Measurements from ENCODE around the gene EPB41L2.

EPB41L2 gene

DNA sequence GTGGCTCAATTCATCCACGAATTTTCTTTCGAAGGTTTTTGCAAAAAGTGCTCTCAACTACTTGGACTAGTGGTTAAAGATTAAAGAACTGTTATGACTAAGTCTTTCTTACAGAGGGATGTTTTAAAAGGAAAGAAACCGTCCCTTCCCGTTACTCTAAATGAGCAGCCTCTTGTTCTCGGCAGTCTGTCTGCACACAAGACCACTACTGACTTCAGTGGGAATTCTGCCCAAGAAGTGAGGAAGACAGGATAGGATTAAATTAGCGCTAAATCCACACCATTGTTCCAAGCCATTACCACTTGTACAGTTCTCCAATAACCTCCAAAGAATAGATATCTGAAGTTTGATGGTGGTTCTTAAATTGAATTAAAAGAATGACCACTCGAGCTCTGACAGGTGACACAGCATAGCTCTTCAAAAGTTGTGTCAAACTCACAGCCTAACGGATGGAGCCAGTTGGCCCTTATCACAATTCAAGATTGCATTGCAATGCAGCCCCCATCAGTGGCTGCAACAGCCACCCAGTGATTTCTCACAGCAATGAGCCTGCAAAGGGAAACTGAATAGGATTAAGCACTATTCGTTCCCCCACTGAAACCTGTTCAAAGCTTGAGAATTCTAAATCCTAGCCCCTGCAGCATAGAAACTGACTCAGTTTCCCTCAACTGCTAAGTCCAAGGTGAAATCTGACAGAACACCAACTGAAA is 1.8 kb downstream of the EPB41L2 start:
- no peak for FAIRE-seq

- FAIRE-seq, result no peak
These were observed 2.7 kb downstream of the EPB41L2 start for GRCh38 chr6:131060311-131060710.

- FAIRE-seq, result no peak
These were observed 3.6 kb downstream of the EPB41L2 start for GRCh38 chr6:131059486-131059885.

DNA sequence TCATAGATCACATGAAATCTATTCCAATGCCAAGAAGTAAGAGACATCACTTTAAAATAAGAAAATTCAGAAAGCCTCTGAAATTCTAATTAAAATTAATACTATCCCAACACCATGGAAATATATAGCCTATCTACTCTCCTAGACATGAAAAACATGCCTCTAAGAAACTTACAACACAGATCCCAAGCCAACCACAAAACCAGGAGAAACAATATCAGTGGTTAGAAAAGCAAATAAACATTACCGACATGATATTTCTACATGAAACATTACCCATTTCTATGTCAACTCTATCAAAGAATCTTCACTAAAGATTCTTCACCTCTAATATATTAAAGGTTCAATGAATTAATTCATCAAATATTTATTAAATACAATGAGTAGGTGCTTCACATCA is 4.8 kb downstream of the EPB41L2 start:
- no peak for FAIRE-seq

DNA sequence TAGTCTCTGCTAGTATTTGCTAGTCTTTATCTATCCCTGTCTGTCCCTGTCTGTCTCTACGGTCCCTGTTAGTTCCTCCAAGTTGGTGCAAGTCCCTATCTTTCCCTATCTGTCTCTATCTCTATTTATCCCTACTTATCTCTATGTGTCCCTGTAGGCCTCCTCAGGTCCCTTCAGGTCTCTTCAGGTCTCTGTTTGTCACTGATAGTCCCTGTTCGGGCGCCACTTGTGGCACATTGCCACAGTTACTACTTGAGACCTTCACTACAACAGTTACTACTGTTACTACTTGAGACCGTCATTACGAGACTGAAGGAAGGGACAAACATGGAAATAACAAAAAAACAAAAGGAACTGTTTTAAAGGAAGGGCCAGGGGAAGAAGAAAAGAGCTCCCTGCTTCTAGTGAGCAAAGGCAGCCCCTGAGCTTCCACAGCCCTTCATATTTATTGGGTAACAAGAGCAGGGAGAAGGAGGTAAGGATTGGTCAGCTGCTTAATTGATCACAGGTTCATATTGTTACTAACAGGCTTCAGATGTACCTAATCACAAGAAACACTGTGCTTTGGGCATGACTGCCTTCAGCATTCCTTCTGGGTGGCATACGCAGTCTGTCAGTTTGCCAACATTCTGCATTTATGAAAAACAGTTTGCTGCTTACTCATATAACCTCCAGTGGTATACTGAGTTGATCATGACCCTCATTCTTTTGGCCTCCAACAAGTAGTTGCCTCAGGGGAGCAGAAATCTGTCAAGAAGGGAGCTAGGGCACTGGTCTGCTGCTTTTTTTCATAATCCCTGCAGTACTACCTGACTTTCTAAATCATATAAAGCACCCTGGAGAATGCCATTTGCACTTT is 8.4 kb downstream of the EPB41L2 start:
- FAIRE-seq, result no peak

DNA sequence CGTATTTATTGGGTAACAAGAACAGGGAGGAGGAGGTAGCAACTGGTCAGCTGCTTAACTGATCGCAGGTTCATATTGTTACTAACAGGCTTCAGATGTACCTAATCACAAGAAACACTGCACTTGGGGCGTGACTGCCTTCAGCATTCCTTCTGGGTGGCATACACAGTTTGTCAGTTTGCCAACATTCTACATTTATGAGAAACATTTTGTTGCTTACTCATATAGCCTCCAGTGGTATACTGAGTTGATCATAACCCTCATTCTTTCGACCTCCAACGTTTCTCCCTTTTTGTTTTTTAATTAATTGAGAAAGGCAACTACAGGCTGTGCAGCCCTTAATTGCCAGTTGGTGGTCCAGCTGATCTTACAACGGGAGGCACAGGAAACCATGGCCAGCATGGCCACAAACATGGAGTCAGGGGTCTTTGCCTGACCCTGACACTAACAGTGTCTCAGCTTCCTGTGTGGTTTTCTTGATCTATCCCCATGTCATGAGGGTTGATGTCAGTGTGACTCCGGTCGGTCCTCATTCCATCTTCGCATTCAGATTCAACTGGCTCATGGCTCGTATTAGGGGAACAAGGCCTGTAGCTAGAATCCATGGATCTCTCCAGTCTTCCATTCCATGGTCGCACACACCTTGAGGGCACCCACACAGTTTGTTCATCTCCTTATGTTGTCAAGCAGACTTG is 9.4 kb downstream of the EPB41L2 start:
- no peak for FAIRE-seq

GRCh38 chr6:131052181-131052580 is 10.9 kb downstream of the EPB41L2 start:
- FAIRE-seq, result no peak

DNA sequence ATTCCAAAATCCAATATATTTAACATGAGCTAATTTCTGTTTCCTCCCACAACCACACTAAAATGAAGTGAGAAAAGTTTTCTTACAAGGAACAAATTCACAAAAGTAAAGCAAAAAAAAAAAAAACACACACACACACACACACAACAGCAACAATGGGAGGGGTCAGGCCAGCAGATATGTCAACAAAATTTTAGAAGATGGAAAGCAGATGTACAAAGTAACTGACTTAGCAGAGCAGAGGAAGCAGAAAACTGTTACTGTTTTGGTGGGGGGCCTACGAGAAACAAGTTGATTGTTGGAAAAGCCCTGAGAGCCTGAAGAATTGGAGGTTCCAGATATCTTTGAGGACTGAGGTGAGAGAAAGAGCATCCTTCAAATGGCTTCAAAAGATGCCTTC is 11.7 kb downstream of the EPB41L2 start:
- FAIRE-seq, result peak; percentile 94

- FAIRE-seq, result no peak
These were observed 13.4 kb downstream of the EPB41L2 start for GRCh38 chr6:131049608-131050007.

GRCh38 chr6:131048933-131049515 is 14.0 kb downstream of the EPB41L2 start:
- peak; percentile 41 for FAIRE-seq

GRCh38 chr6:131048459-131048858 is 14.6 kb downstream of the EPB41L2 start:
- peak; percentile 98 for FAIRE-seq

DNA sequence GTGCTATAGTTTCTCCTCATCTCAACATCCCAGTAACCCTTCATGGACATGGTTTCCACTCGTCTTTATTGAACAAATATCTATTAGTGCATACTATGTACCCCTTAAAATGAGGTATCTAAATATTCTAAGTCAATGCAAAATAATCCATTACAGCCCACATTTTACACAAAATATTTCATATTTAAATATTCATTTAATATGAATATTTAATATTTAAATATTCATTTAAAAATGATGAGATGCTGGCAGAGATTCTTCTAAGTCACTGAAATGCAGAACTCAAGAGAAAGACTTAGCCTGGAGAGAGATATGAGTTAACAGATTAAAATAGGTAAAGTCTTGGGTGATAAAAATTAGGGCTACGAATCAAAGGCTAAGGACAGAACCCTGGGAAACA is 17.9 kb downstream of the EPB41L2 start:
- FAIRE-seq, result no peak

GRCh38 chr6:131043902-131044447 is 19.1 kb downstream of the EPB41L2 start:
- FAIRE-seq, result peak; percentile 31

GRCh38 chr6:131042664-131043063 is 20.4 kb downstream of the EPB41L2 start:
- peak; percentile 8 for FAIRE-seq

- no peak for FAIRE-seq
These were observed 21.2 kb downstream of the EPB41L2 start for GRCh38 chr6:131041814-131042213.

- FAIRE-seq, result no peak
These were observed 22.2 kb downstream of the EPB41L2 start for GRCh38 chr6:131040866-131041265.

DNA sequence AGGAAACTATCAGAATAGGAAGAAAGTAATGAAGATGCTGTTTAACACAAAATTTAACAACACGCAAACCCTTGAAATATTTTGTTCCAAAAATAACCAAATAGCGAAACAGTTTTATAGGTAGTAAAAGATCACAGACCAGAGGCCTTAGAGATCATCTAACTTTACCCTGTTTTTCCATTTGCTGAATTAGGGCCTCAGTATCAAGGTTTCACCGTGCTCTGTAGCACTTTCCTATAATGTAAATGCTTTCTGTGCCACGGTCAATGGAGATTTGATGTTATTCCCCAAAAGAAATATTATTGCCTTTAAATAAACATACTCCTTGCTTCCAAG is 23.7 kb downstream of the EPB41L2 start:
- no peak for FAIRE-seq

DNA sequence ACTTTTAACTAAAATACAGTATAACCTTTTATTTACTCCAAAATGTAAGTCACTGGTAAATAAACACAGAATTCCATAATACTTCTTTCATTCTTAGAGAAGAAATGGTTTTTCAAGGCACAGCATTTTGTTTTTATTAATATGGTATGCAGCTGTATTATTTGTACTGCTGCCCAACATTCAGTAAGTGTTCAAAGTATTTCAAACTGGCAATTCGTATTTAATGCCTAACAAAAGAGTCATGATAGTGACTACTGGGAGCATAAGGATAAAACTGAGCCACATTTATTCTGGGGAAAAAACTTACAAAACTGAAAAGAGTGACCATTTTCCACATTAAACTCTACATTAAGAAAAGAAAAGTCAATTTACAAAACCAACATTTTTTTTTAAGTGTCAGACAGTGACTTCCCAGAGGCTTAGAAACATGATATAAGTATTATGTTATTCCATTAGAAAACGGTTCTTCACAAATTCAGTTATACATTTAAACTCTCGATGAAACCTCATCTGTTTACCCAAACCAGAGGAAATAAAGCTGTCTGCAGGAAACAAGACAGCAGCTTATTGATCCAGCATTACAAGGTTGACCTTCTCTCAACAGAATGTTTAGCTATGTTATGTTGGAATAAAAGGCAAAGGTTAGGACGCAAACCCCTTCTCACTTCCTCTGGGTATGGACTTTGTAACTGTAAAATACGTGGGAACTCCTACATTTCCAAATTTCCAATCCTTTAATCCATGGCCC is 24.3 kb downstream of the EPB41L2 start:
- FAIRE-seq, result no peak

GRCh38 chr6:131037194-131037897 is 25.7 kb downstream of the EPB41L2 start:
- FAIRE-seq, result no peak

DNA sequence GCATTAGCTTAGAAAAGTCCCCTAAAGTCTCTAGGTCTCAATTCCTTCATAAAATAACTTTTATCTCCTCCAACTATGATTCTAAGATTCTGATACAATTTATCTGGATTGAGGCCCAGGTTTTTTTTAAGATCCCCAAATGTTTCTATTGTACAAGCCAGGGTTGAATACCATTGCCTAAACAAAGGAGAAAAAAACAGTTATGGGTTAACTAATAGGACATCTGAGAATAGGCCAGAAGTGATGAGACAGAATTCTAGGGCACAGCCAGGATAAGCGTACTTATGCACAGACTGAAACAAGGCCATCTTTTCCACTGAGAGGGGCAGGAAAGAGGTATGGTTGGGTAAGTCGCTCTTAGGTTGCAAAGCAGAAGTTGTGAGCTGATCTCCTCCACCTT is 26.4 kb downstream of the EPB41L2 start:
- no peak for FAIRE-seq

GRCh38 chr6:131036143-131036542 is 26.9 kb downstream of the EPB41L2 start:
- FAIRE-seq, result no peak

DNA sequence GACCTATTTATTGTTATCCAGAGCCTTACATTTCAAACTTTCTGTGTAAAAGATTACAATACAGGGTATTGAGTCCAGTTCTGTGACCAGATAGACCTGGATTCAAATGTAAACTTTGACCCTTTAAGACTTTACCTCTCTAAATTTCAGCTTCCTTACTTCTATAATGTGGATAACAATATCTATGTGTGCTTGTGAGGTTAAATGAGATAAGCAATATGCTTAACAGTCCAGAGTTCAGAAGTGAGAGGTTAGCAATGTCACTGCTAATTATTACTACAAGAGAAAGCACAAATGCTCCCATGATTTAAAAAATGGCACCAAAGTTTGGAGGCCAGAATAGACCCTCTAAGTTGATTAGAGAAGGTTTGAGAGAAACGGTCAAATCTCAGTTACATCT is 27.5 kb downstream of the EPB41L2 start:
- FAIRE-seq, result no peak

Data from endometrium (tissue), 2 donors.